HUDEP-2 (cell line): ENCODE results near the gene NINL.
"Not testable (repeated sequence)": the region's sequence is repeated elsewhere in the genome, so short reads cannot be mapped to it uniquely, and the experiment has no call there.

ENCODE experiments used
- DNase-seq, 76 experiments: peaks; one replicate each; lab custom pipeline; 2025; ENCODE audit not compliant: unreplicated experiment in 76 of 76; lab: John Stamatoyannopoulos, UW

The NINL gene

DNA sequence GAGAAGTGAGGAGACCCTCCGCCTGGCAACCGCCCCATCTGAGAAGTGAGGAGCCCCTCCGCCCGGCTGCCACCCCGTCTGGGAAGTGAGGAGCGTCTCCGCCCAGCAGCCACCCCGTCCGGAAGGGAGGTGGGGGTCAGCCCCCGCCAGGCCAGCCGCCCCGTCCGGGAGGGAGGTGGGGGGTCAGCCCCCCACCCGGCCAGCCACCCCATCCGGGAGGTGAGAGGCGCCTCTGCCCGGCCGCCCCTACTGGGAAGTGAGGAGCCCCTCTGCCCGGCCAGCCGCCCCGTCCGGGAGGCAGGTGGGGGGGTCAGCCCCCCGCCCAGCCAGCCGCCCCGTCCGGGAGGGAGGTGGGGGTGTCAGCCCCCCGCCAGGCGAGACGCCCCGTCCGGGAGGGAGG lies 23.6 kb downstream of the NINL start:
- DNase-seq: not testable (repeated sequence)

DNA sequence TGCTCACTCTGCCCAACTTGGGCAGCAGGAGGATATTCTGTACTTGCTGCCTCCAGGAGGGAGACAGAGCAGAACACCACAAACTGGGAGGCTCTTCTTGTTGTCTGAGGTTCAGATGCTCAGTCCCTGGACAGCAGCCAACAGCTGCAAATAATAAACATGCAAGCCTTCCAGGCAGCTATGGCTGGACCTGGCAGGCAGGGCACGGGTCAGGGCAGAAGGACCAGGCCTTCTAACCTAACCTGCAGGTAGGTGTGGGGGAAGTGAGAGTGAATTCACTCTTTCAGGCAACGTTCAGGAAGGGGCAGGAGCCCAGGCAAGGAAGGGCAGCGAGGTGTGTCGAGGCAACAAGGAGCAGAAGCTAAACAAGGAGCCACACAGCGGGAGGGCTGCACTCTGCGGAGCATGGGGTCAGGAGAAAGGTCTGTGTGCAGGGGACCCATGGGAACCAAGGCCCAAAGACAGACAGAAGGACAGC lies 31.5 kb downstream of the NINL start:
- no peak for DNase-seq

GRCh38 chr20:25552977-25553376 lies 32.4 kb downstream of the NINL start:
- DNase-seq: no peak

DNA sequence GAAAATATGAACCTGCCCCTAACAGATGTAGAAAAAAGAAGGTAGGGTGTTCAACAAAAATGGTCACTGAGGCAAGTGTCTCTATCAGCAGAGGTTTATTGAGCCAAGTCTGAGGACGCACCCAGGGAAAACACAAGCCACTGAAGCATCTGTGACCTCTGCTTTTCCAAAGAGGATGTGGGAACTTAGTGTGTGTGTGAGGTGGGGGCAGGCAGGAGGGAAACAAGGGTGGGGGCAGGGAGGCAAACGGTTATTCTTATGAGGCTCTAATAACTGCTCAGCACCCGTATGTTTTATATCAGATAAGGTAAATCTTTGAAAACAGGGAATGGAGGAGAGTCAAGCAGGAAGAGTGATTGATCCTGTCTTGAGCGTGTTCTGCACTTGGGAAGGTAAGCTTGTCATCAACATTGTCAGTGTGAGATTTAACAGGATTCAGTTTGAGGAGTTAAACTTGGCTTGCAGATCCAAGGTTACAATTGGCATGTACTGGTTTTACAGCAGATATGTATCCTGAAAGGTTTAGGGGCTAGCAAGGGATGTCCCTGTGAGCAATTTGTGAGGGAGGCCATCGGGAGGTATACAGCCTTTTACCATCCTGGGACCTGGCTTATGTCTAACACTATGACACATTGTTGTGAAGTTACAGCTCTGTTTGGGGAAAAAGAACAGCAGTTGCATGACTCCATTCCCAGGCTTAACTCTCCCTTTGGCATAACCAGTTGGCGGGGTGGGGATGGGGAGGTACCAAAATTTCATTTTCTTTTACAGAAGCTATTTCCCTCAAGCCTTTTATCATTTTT lies 33.7 kb downstream of the NINL start:
- DNase-seq: no peak

DNA sequence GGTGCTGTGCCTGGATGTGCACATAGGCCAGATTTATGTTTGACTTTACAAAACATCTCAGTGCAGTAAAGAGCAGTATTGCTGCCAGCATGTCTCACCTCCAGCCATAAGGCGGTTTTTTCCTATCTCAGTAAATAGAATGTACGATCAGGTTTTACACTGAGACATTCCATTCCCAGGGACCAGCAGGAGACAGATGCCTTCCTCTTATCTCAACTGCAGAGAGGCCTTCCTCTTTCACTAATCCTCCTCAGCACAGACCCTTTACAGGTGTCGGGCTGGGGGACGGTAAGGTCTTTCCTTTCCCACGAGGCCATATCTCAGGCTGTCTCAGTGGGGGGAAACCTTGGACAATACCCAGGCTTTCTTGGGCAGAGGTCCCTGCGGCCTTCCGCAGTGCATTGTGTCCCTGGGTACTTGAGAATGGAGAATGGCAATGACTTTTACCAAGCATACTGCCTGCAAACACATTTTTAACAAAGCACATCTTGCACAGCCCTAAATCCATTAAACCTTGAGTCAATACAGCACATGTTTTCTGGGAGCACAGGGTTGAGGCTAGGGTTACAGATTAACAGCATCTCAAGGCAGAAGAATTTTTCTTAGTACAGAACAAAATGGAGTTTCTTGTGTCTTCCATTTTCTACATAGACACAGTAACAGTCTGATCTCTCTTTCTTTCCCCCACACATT lies 34.5 kb downstream of the NINL start:
- DNase-seq: not testable (repeated sequence)

DNA sequence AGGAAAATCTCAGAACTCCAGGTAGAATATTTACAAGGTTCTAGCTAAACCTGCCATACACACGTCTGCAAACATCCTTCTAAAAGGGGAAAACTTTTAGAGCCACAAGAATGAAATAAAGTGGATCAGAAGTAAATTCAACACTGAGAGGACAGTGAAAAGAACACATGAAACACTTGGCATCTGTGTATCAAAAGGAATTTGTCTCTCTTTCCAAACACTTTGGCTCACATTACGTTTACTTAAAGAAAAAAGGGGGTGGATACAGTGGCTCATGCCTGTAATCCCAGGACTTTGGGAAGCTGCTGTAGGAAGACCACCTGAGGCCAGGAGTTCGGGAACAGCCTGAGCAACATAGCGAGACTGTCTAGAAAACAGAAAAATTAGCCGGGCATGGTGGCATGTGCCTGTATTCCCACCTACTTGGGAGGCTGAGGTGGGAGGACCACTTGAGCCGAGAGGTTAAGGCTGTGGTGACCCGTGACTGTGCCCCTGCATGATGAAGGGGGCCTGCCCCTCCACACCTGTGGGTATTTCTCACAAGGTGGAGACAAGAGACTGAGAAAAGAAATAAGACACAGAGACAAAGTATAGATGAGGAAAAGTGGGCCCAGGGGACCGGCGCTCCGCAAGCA lies 35.4 kb downstream of the NINL start:
- no peak for DNase-seq

DNA sequence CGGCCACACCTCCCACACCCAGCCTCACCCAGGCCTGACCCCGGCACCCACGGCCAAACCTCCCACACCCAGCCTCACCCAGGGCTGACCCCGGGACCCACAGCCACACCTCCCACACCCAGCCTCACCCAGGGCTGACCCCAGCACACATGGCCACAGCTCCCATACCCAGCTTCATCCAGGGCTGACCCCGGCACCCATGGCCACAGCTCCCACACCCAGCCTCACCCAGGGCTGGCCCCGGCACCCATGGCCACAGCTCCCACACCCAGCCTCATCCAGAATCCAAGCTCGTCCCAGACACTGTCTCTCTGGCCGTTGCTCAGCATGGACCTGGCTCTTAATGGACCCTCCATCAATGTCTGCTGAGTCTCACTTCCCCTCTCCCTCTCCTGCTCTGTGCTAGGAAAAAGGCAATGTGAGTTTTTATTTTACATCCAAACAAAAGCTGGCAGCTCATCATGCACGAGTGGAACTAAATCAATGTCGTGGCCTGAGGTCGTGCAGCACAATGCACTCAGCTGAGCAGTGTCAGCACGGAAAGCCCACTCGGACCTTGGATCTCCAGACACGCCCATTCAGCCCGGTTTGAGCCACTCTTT lies 36.1 kb downstream of the NINL start:
- peak in 1 of 76 experiments; percentile 14 for DNase-seq

GRCh38 chr20:25548613-25549086 lies 36.7 kb downstream of the NINL start:
- DNase-seq: no peak

- DNase-seq: no peak
Observed at GRCh38 chr20:25547999-25548398, 37.3 kb downstream of the NINL start.

DNA sequence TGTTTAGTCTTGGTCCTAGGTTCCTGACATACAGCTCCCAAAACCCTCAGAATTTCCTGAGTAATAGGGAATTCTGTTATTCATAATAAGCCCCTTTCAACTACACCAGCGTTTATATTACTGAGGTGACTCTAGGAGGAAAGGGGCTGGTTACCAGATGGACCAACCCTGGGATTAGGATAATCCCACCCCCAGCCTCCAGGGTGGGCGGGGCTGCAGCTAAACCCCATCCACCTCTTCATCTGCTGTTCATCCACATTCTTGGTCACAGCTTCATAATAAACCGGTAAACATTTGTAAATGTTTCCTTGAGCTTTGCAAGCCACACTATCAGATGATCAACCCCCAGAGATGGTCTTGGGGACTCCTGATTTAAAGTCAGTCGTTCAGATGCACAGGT lies 38.3 kb downstream of the NINL start:
- no peak for DNase-seq

GRCh38 chr20:25546048-25546447 lies 39.3 kb downstream of the NINL start:
- DNase-seq: no peak

DNA sequence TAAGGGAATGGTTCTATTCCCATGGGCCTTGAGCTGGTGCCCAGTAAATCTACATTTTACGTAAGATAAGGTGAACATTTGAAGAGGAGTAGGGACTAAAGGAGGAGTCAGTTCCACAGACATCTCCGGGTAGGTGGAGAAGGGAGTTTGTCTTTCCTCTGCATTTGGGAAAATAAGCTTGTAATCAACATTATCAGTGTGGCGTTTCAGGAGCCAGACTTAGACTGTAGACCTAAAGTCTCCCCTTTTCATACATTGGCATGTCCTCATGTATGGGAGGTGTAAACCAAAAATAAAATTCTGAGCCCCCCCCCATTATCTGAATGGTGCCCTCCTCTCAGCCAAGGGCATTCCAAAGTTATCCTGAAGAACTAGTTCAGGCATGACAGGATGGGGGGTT lies 40.2 kb downstream of the NINL start:
- DNase-seq: no peak

- no peak for DNase-seq
Observed at GRCh38 chr20:25544734-25545133, 40.6 kb downstream of the NINL start.

- DNase-seq: no peak
Observed at GRCh38 chr20:25544311-25544710, 41.0 kb downstream of the NINL start.

DNA sequence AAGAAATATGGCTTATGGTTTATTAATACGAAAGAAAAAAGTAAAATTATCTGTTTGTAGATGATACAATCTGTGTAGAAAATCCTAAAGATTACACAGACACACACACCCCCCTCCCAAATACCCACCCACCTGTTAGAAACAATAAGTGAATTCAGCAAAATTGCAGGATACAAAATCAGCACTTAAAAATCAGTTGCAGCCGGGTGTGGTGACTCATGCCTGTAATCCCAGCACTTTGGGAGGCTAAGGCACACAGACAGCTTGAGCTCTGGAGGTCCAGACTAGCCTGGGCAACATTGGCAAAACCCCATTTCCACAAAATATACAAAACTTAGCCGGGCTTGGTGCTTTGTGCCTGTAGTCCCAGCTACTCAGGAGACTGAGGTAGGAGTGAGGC lies 42.3 kb downstream of the NINL start:
- DNase-seq: no peak

DNA sequence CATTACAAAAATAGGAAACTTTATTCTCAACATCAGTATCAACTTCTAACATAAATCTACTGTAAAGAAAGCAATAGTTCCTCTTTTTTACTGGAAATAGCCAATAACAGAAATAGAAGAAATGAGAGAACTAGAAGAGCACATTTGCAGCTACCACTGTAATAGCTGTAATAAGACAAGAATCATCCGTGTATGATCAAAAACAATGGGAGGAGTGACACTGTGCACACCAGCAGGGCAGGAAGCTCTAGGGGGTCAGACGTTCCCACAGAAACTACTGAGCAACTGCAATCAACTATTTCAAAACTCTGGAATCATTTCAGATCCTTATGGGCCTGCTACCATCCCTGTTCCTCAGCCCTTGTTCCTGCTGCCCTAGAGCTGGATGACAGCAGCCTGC lies 43.7 kb downstream of the NINL start:
- no peak for DNase-seq

GRCh38 chr20:25539742-25540672 lies 45.3 kb downstream of the NINL start:
- DNase-seq: no peak

GRCh38 chr20:25538838-25539665 lies 46.3 kb downstream of the NINL start:
- no peak for DNase-seq

DNA sequence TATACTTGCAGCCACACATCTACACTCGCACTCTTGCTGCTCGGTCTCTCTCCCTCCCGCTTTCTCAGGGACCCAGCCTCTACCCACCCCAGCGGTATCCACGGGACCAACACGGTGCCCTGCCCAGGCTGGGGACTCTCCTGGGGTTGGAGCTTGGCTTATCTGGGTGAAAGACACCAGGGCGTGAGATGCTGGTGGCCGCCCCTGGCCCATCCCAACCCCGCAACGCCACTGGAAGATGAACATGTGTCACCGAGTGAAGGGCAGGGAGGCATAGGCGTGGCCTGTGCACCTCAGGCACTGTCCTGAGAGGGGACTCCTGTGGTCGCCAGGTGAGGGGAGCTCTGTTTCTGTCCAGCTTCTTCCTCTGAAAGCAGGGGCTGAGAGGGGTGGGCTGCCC lies 47.4 kb downstream of the NINL start:
- DNase-seq: no peak
